Measurements from ENCODE around the gene EHD1. TPM values are rescaled to one million over a fixed set of nuclear protein-coding genes. Genes with fewer than 3 reads are reported as not detected.

EHD1 gene
- total and polyA plus RNA-seq, 2 of the 8 experiments (the other 6 are each of a cell fraction or from before 2014, with no cell fraction given), result 31.5 to 42.9 TPM

DNA sequence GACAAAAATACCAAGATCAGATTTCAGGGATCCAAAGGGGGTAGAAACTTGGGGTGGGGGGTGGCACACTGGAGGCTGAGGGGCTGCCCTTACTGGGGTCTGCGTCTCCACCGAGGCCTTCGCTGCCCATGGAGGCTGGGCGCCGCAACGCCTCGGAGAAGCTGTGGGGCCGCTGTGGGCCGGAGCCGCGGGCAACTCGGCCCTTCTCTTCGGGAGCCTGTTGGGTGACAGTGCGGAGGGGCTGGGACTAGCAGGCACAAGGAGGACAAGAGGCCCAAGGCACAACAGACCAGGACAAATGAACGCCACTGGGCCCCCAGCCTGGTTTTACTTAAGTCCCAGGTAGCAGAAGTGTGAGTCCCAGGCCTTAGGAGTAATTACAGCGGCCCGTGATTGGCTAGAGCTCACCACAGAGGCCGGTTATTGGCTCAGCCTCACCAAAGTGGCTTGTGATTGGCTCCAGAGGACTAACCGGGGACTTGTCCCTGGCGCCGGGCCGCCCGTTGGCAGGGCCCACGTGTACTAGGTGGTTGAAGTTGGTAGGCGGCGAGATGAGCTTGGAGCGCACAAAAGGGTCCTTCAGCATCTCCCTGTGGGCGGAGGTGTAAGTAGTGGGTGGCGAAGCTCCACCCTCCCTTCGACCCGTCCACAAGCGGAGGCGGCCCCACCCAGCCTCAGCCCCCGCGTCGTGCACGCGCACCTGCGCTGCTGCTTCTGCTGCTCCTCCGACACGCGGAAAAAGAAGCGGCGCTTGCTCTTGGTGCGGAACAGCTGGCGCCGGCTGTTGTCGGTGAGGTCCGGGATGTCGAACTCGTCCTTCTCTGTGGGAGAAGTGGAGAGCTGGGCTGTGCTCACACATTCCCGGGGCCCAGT, 51.6 kb downstream of the EHD1 start (continued):
- TF ChIP-seq CREB1 (IDR thresholded peaks at IDR 0.05) (no peak), ASH2L (IDR thresholded peaks at IDR 0.05; ENCODE audit: low read length) (no peak)
